Ishikawa (cell line): ENCODE results near the gene ITGA5.

Experiments used
- CEBPB ChIP-seq: IDR thresholded peaks from 2 replicates; pipeline ENCODE4 v1.6.1; 2012
- CREB1 ChIP-seq: IDR thresholded peaks from 2 replicates; pipeline ENCODE4 v1.6.1; 2012; ENCODE audit warnings: low read depth
- EGR1 ChIP-seq: IDR thresholded peaks from 2 replicates; pipeline ENCODE4 v1.6.1; 2012
- EP300 ChIP-seq: IDR thresholded peaks from 2 replicates; pipeline ENCODE4 v1.6.1; 2012; ENCODE audit warnings: borderline replicate concordance
- FOXM1 ChIP-seq: IDR thresholded peaks from 2 replicates; pipeline ENCODE4 v1.6.1; 2012; ENCODE audit warnings: low read depth, borderline replicate concordance
- MAX ChIP-seq: IDR thresholded peaks from 2 replicates; pipeline ENCODE4 v1.6.1; 2012
- NFIC ChIP-seq: IDR thresholded peaks from 2 replicates; pipeline ENCODE4 v1.6.1; 2012
- RAD21 ChIP-seq: IDR thresholded peaks from 2 replicates; pipeline ENCODE4 v1.6.1; 2012; ENCODE audit warnings: low read depth
- TAF1 ChIP-seq: IDR thresholded peaks from 2 replicates; pipeline ENCODE4 v1.6.1; 2012; ENCODE audit warnings: low read depth, mild to moderate bottlenecking
- TCF12 ChIP-seq: IDR thresholded peaks from 2 replicates; pipeline ENCODE4 v1.6.1; 2012; ENCODE audit warnings: low read depth
- TEAD4 ChIP-seq: IDR thresholded peaks from 2 replicates; pipeline ENCODE4 v1.6.1; 2012
- YY1 ChIP-seq: IDR thresholded peaks from 2 replicates; pipeline ENCODE4 v1.6.1; 2012; ENCODE audit warnings: low read depth
- ZBTB7A ChIP-seq: IDR thresholded peaks from 2 replicates; pipeline ENCODE4 v1.6.1; 2012; ENCODE audit warnings: low read depth
- TF ChIP-seq, protein P1 (sequence below): IDR thresholded peaks from 2 replicates; pipeline ENCODE4 v1.6.1; 2012; ENCODE audit warnings: low read depth, mild to moderate bottlenecking
- TF ChIP-seq, protein P2 (sequence below): IDR thresholded peaks from 2 replicates; pipeline ENCODE4 v1.6.1; 2012

The ITGA5 gene

DNA sequence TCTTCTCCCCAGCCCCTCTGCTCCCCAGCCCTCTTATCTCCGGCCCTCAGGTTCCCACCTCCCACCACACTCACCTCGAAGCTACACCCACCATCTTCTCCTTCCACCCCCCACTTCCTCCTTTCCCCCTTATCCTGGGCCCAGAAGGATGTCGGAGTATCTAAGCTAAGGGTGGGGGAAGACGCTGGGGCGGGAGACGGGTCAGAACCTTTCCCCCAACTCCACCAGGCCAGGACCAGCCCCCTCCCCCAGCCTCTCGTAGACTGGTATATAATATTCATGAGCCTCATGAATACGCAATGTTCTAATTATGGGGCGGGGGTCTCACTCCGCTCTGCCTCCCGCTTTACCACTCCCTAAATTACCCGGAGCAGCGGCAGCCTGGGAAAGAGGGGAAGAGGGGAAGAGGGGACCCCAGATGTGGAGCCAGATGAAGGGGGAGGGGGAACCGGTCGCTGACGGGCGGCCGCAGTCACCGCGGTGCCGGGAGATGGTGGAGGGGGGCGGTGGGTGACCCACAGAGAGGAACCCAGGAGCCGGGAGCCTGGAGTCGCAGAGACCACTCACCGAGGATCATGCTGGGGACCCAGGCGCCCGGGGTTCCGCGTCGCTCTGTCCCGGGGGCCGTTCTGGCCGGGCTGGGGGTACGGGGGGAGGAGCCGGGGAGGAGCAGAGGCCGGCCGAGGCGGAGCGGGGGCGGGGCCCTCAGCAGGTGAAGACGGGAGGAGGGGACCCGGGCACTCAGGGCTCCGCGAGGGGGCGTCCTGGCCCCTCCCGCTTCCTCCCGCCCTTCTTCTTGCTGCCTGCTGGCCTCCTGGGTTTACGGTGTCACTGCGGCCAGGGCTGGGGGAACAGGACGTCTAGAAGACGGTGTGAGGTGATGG, 28.2 kb downstream of the ITGA5 start:
- peak; percentile 98 for TF ChIP-seq ZBTB7A
- no peak for TF ChIP-seq TEAD4
- TF ChIP-seq EGR1 = peak; percentile 72
- peak; percentile 19; the same call in 1 of the 2 replicates for TF ChIP-seq TCF12
- TF ChIP-seq, protein P1, sequence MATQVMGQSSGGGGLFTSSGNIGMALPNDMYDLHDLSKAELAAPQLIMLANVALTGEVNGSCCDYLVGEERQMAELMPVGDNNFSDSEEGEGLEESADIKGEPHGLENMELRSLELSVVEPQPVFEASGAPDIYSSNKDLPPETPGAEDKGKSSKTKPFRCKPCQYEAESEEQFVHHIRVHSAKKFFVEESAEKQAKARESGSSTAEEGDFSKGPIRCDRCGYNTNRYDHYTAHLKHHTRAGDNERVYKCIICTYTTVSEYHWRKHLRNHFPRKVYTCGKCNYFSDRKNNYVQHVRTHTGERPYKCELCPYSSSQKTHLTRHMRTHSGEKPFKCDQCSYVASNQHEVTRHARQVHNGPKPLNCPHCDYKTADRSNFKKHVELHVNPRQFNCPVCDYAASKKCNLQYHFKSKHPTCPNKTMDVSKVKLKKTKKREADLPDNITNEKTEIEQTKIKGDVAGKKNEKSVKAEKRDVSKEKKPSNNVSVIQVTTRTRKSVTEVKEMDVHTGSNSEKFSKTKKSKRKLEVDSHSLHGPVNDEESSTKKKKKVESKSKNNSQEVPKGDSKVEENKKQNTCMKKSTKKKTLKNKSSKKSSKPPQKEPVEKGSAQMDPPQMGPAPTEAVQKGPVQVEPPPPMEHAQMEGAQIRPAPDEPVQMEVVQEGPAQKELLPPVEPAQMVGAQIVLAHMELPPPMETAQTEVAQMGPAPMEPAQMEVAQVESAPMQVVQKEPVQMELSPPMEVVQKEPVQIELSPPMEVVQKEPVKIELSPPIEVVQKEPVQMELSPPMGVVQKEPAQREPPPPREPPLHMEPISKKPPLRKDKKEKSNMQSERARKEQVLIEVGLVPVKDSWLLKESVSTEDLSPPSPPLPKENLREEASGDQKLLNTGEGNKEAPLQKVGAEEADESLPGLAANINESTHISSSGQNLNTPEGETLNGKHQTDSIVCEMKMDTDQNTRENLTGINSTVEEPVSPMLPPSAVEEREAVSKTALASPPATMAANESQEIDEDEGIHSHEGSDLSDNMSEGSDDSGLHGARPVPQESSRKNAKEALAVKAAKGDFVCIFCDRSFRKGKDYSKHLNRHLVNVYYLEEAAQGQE = no peak

- no peak for TF ChIP-seq MAX
- no peak for TF ChIP-seq ZBTB7A
- TF ChIP-seq CREB1 = no peak
- TF ChIP-seq EGR1 = no peak
Observed at GRCh38 chr12:54390176-54390667, 28.8 kb downstream of the ITGA5 start.

DNA sequence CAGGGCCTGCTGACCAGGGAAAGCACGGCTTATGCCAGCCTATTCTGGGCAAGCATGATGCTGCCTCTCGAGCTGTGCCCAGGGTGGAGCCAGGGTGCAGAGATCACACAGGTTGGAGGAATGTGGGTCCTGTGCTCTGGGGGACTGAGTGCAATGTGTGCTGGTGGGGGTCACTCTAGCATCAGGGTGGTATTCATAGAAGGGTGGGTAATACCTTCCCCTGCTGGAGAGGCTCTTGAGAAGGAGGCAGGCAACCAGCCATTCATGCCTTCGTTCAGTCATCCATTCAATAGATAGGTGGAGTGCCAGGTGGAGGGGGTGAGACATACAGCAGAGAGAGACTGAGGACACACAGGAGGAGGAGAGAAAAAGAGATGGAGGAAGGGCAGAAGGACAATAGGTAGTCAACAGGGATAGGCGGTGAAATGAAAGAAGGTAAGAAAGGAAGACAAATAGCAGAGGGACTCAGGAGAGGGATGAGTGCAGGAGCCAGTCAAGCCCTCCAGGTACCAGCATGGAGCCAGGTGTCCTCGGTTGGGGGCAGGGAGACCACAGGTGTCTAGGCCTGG, 29.4 kb downstream of the ITGA5 start:
- TF ChIP-seq NFIC = no peak

DNA sequence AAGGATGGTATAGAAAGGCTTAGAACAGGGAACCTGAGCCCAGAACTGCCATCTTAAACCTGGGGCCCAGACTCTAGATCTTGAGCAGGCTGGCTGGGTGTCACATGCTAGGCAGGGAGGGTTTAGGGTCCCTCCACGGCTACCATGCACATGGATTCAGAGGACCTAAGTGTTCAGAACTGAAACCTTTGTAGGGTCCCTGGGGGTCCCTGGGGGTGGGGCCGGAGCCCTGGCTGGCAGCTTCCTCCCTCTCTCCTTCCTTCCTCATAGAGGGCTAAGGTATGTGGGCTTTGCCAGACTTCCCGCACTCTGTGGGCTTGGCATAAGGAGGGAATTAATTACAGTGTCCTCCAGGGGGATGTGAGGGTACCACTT, 29.9 kb downstream of the ITGA5 start:
- no peak for TF ChIP-seq MAX
- TF ChIP-seq EGR1 = no peak
- TF ChIP-seq CREB1 = no peak
- TF ChIP-seq EP300 = no peak
- no peak for TF ChIP-seq TEAD4
- no peak for TF ChIP-seq FOXM1
- no peak for TF ChIP-seq CEBPB
- no peak for TF ChIP-seq NFIC
- TF ChIP-seq, protein P1 = no peak
- TF ChIP-seq RAD21 = no peak
- TF ChIP-seq, protein P2, sequence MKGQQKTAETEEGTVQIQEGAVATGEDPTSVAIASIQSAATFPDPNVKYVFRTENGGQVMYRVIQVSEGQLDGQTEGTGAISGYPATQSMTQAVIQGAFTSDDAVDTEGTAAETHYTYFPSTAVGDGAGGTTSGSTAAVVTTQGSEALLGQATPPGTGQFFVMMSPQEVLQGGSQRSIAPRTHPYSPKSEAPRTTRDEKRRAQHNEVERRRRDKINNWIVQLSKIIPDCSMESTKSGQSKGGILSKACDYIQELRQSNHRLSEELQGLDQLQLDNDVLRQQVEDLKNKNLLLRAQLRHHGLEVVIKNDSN = no peak
- no peak for TF ChIP-seq YY1

DNA sequence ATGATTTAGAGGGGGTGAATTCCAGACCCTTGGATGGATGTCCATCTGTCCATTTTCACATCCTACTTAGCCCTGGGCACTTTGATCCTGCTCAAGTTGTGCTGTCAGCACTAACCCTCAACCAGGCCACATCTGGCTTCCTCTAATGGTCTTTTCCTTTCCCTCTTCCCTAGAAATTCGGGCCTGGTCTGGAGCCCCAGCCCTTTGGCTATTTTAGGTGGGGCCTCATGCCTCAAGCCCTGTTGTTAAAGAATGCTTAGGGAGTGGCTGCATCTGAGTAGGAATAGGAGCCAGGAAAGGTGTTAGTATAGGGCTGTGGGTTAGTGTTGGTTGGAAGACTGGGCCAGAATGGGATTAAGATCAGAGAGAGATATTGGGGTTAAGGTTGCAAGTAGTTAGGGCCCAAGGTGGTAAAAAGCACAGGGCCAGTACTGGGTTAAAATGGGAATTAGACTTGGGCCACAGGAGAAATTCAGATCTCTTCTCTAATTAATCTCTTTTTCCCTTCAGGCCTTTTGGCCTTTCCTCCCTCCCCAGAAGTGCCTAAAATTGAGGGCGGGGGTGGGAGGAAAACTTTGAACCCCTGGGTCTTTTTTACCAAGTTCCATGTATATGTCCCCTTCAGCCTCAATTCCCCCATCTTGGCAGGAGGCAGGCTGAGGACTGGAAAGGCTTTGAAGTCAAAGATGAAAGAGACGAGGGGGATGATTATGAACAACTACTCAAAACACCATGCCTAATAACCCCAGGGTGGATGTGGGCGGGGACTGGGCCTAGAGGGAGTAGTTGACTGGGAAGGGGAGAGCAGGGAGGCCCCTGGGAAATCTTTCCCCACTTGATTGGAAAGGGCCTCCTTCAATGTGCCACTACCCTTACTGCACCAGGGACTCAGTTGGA, 30.6 kb downstream of the ITGA5 start:
- no peak for TF ChIP-seq NFIC
- no peak for TF ChIP-seq YY1
- TF ChIP-seq, protein P1 = no peak
- no peak for TF ChIP-seq RAD21
- TF ChIP-seq ZBTB7A = no peak
- TF ChIP-seq CREB1 = no peak
- TF ChIP-seq TAF1 = no peak
- TF ChIP-seq TCF12 = no peak
- TF ChIP-seq EGR1 = no peak
- TF ChIP-seq, protein P2 = no peak
- no peak for TF ChIP-seq FOXM1
- no peak for TF ChIP-seq EP300
- TF ChIP-seq CEBPB = no peak
- no peak for TF ChIP-seq MAX
